ENCODE measurements around the gene SH3D21.

SH3D21 gene

DNA sequence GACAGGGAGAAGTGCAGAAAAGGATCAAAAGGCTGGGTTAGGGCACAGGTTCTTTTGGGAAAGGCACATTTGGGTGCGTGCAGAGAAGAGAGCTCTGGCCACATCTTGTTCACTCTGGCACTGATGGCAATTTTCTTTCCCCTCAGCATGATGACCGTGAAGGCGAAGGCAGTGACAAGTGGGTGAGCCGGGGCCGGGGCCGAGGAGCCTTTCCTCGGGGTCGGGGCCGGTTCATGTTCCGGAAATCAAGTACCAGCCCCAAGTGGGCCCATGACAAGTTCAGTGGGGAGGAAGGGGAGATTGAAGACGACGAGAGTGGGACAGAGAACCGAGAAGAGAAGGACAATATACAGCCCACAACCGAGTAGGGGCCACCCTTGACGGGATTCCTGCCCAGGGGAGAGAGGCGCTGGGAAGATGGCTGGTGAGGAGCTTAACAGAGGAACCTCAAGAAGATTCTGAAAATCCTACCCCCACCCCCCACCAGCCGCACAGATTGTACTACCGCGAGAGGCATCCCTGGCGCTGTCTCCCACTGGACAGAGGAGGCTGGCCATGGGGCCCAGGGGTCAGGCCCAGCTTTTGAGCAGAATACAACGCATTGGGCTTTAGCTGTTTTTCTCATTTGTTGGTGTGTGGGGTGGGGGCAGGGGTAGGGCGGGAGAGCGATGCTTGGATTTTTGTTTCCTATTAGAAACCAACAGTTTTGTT, 2.4 kb upstream of the SH3D21 start:
- DNase-seq, result peak; percentile 23

DNA sequence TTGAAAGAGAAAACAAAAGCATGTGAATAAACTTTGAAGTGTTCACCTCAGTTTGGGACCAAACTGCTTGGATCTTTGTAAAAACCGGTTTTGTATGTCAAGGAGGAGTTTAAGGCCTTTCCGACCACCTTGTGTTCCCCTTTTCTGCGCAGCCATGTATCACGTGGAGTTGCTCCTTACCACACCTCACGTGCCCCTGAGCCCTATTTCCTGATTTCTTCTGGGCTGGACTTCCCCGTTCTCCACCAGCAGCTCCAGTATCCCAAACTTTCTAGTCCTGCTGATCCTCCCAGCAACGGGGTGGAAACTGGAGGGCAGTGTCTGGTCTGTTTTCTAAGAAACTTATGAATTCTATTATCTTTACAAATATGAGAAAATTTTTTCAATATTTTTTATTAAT, 1.6 kb upstream of the SH3D21 start:
- DNase-seq, result peak; percentile 14

DNA sequence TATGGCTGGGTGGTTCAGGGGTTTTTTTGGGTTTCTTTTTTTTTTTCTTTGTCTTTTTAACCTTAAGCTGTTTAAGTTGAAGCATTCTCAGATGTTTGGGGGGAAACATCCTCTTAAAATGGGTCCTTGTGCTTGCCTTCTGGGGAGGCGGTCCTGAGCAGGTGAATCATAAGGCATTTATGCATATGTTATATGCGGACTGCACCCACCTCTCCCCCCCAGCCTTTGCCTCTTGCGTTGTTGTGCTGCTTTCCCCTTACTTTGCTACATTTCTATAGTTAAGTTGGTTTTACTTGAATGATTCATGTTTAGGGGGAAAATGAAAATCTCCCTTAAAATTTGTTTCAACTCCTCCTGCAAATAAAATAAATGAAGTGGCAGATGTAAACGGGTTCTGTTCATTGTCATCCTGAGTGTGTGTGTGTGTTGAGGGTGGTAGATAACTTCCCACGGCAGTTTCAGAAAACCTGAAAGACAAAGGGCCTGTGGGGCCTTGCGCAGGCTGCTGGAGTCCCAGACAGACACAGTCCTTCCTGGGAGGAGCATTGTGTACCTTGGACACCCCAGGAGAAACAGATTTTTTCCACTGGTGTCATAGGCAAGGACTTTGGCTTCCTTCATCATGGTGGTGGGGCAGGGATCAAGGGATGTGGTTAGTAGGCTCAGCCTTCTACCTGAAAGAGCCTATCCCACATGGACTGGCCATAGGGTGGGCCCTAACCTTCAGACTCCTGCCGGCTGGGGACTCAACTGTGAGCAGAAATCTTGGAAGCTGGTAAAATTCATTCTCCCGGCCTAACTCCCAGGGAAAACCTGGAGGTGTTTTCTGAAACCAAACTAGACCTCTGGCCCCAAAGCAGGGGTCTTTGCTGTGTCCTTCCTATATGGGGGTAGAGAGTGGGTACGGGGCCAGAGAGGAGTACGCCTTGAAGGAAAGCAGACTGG, 926 bp upstream of the SH3D21 start:
- peak; percentile 16 for DNase-seq

DNA sequence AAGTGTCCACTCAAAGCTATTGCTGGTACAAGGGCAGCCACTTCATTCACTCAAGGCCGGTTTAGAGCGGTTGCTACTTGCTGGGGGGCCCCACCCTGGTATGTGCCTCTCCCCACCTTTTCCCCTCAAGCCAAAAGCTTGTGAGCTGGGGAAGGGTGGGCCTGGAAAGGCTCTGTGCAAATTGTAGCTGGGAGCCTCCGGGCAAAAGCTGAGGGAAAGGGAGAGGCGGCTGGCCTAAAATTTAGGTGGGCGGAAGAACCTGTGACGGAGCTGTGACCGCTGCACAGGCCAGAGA, 306 bp upstream of the SH3D21 start:
- no peak for DNase-seq

- DNase-seq, result peak; percentile 95
Observed at GRCh38 chr1:36306902-36307456, 811 bp downstream of the SH3D21 start.

DNA sequence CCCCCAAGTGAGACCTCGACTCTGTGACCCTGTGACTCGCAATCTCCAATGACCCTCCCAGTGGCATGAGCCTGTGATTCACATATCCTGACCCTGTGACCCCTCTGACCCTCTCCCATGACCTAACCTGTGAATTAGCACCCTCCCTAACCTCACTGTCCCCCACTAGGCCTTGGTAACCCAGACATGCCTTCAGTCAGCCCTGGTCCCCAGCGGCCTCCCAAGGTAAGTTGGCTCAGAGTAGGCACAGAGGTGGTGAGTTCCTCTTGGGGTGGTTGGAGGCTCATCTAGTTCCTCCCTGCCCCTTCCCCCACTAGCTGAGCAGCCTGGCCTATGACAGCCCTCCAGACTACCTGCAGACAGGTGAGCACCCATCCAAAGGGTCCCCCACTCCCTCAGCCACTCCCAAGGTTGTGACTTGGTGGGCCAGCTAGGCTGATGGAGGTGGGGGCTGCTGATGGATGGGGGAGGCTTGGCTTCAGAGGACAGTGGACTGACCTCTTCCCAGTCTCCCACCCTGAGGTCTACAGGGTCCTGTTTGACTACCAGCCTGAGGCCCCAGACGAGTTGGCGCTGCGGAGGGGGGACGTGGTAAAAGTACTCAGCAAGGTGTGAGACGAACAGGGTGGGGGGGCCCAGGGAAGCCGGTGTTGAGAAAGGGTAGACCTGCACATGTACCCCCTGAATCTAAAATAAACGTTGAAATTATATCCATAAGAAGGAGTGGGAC, 1.6 kb downstream of the SH3D21 start:
- DNase-seq, result no peak

DNA sequence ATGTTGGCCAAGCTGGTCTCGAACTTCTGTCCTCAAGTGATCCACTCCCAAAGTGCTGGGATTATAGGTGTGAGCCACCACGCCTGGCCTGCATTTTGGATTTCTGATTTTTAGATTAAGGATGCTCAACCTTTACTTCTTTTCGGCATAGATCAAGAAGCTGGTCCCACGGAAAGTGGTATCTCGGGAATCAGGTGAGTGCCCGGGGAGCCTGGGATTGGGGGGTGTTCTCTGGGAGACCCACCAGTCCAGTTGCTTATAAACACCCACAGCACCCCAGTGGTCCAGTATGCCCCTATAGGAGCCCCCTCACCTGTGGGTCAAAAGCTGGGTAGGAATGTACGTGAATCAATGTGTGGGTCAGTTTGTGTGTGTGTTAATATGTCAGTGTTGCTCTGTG, 3.2 kb downstream of the SH3D21 start:
- peak; percentile 6 for DNase-seq

DNA sequence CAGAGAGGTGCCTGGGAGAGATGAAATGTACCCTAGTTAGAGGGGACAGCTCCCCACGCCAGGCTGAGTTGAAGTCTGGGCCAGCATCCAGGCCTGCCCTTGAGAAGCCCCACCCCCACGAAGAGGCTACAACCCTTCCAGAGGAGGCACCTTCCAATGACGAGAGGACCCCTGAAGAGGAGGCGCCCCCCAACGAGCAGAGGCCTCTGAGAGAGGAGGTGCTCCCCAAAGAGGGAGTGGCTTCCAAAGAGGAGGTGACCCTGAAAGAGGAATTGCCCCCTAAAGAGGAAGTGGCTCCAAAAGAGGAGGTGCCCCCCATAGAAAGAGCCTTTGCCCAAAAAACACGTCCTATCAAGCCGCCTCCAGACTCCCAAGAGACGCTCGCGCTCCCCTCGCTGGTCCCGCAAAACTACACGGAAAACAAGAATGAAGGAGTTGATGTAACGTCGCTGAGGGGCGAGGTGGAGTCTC, 14.2 kb downstream of the SH3D21 start:
- DNase-seq, result peak; percentile 56

- no peak for DNase-seq
Observed at GRCh38 chr1:36320767-36321118, 14.6 kb downstream of the SH3D21 start.

DNA sequence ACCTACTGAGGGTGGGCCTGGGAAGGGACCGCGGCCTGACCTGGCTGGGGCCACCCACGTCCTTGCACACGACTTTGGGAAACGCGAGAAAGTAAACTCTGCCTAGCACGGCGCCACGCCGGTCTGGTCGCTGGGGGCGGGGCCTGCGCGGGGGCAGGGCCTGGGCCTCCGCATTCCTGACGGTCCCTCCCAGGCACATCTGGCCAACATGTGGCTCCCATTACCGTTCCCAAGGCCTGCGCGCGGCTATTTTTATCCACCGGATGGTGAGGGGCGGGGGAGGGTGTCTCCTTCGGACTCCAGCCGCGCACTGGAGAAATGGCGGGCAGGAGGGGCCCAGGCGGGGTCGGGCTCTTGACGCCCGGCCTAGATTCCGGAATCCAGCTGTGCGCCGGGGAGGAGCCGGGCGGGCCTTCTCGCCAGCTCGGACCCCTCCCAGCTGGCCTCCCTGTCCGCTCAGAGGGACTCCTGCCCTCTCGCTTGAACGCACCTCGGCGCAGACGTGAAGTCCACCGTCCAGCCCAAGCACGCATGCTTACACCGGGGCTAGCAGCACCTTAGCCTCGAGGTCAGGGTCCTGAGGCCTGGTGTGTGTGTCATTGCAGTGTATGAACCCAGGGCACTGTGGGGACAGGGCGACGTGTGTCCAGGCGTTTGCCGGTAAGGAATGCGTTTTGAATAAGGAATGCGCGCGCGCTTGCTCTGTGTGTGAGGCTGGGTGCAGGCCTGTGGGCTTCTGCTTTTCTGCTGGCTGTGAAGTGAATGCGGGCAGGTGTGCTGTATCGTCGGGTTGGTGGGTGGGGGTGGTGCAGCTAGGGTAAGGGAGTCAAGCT, 15.2 kb downstream of the SH3D21 start:
- DNase-seq, result peak; percentile 97

DNA sequence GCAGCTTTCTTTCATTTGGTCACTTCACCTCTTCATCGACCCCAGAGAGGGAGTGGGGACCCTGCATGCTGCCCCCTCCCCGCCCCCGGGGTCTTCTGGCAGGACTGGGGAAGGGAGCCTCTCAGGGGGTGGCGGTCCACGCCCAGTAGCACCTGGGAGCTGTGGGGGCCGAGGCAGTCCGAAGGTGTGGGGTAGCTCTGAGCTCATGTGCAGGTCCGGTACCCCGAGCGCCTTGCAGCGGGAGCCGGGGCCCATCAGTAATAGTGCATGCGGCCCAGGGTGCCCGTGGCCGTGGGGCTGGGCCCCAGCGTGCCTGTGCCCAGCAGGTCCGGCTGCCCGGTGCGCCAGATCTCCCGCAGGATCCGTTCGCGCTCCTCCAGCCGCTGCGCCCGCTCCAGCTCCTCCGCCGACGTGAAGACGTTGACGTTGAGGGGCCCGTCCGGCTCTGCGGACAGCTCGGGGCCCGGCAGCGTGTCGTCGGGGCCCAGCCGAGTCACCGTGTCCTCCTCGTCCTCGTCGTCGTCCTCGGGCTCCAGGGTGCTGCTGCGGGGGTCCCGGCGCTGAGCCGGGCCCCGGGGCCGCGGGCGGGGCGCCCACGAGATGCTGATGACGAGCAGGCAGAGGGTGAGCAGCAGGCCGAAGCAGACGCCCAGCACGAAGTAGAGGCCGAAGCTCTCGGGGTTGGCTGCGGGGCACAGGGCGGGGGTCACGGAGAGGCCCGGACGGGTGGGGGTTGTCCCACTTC, 16.0 kb downstream of the SH3D21 start:
- peak; percentile 50 for DNase-seq

DNA sequence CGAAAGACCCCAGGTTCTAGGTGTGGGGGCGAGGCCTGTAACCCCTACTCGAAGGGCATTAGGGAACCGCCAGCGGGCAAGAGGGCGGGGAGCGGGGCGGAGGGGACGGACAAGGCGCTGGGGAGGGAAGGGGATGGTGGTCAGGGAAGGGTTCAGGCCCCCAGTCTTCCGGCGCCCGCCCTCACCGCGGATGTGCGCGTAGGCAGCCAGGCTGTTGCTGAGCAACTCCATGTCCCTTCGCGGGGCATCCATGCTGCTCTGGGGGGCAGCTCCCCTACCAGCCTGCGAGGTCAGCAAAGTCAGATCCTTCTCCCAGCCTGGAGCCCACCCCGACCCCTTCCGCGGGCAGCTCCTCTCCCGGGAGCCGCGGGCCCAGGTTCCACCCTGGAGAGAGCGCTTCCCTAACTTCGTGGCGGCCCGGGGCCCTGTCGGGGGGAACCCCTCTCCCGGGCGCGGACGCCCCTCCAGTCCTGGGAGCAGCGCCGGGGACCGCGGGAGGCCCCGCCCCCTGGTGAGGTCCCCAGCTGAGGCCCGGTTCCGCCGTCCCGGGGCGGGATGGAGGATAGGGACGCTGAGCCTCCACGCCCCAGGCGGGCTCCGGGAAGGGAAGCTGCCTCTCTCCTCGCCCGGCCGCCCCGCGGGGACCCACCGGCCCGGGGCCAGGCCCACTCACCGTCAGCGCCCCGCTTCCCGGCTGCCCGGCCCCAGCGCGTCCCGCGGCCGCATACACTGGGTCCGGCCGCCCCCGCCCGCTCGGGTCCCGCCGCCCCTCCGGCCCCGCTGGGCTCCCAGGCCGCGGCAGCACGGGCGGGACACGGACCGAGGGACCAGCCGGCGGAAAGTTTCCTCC, 16.8 kb downstream of the SH3D21 start:
- peak; percentile 85 for DNase-seq

GRCh38 chr1:36323636-36324352, 17.6 kb downstream of the SH3D21 start, which contains the start of gene EVA1B:
EVA1B (minus strand) TSS chr1:36323645; CDS start chr1:36323037, 608 bp downstream.
- DNase-seq, result peak; percentile 96

DNA sequence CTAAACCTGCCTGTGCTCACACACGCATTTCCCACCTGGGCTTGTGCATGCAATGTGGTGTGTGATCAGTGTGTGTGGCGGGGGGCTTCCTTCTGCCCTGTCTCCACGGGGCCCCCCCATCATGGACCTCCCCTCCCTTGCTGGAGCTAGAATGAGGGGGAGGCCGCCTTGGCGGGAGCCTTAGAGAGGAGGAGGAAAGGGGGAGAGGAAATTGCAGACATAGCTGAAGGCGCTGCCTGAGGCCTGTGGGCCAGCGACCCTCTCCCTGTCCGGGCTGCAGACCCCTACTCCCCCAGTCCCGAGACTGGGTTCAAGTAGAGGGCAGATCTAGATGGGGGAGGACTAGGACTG, 18.2 kb downstream of the SH3D21 start:
- DNase-seq, result no peak

DNA sequence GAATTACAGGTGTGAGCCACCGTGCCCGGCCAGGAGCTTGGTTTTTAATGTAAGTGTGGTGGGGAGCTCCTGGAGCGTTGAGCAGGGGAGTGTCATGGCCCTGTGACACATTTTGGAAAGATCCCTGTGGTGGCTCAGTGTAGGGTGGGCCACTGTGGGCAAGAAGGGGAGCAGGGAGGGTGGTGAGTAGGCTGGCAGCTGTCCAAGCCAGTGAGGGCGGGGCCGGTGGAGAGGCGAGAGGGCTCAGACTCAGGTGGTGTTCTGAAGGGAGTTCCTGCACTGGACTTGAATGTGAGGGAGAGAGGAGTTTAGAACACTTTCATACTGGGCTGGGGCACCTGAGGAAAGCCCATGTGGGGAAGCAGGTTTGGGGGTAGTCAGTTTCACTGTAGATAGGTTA, 20.3 kb downstream of the SH3D21 start:
- DNase-seq, result no peak

GRCh38 chr1:36327421-36328087, 21.4 kb downstream of the SH3D21 start:
- no peak for DNase-seq

DNA sequence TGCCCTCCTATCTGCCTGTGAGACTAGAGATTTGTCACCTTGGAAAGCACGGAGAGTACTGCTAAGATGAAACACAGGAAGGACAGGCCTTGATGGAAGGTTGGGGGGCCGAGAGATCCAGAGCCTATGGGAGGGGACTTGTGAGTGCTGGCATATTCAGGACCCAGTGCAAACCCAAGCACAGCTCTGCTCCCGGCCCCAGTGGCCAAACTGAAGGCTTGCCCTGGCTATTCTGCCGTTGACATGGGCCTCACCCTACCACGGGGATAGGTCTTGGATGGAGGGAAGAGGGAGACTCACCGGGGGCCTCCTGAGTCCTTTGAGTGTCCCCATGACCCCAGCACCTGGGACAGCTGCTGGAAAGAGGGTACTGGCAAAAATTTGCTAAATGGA, 21.9 kb downstream of the SH3D21 start:
- DNase-seq, result no peak

DNA sequence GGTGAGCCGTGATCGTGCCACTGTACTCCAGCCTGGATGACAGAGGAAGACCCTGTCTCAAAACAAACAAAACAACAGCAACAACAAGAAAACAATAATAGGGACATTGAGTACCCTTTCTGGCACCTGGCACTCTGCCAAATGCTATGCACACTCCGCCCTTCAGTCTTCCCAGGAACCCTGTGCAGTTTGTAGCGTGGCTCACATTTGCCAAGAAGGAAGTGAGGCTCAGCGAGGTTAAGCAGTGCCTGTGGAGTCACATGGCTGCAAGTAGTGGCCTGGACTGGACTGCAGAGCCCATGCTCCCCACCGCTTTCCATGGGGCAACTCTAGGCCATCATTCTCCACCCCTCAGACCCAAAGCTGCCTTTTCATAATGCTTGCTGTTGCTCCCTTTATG, 22.5 kb downstream of the SH3D21 start:
- DNase-seq, result no peak

GRCh38 chr1:36329817-36330216, 23.6 kb downstream of the SH3D21 start:
- DNase-seq, result no peak
